ENCODE data around the gene UGT1A5.

Gene UGT1A5

DNA sequence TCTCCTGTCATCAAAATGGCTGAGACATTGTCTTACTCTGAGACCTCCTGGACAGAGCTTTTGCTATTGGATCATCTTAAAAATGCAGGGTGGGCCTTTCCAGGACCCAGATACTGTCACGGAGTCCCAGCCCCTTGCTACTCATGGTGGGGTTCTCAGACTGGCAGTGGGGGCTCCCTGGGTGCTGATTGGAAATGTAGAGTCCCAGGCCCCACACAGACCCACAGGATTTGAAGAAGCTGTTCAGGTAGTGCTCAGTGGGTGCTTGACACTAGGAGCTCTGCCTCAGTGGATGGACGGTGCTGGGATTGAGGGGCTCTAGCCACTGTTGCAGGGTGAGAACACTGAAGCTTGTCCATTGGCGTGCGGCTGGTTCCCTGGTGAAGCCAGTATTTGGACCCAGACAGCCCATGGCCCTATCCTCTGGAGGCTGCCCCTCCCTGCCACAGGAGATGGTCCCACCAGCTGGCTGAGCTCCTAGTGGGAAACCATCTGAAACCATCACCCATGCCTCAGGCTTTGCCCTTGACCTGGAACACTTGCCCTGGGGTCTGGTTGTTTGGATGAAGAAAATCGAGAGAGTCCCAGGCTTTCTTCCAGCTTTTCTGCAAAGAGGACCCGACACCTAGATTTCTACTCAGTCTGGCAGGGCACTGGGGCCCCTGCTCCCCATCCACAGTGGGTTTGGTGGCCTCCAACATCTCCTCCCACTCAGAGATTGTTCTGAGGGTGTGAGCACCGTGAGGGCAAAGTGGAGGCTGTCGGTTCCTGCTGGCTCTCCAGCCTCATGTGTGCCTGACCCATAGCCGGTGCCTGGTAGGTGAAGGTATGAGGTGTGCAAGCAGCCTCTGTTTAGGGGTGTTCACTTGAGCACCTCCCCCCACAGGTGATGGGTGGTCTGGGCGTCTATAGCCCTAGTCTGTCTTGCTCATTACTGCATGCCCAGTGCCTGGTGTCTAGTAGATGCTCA, 95.5 kb downstream of the UGT1A5 start:
- no peak for DNase-seq (ENCODE audit: low read depth)

- DNase-seq (ENCODE audit: low read depth), result no peak
Measured at GRCh38 chr2:233810385-233810784, 97.7 kb downstream of the UGT1A5 start.

DNA sequence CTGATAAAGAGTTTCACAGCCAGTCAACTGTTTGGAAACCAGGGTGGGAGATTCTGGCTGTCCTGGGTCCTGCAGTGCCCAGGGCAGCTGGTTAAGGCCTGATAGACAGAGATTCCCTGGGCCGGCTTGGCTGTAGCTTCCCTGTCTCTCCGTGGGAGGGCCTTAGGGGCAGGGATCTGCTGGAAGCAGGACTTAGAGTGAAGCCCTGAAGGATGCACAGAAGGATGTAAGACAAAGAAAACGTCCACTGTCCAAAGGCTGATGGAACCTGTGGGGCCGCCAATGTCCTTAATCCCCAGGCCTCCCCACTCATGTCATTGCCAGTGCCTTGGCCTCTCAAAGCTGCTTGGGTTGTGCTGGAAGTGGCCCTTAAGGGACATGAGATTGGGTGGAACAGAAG, 98.4 kb downstream of the UGT1A5 start:
- DNase-seq (ENCODE audit: low read depth), result no peak

DNA sequence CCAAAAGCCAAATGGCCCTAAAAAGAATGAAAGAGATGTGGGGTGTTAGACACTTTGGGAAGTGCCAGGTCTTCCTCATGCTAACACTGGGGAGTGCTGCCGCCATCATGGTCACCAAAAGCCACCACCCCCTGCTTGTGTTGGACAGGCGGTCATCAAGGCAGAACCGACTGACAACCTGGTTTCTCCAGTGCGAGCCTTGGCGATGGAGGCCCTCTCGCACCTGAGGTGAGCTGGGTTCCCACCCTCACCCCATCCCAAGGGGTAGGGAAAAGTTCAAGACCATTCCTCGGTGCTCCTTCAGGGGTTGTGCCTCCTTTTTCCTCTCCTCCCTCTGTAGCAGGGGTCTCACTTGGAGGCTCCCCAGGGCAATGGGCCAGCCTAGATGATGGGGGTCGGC, 99.0 kb downstream of the UGT1A5 start:
- DNase-seq (ENCODE audit: low read depth), result no peak

DNA sequence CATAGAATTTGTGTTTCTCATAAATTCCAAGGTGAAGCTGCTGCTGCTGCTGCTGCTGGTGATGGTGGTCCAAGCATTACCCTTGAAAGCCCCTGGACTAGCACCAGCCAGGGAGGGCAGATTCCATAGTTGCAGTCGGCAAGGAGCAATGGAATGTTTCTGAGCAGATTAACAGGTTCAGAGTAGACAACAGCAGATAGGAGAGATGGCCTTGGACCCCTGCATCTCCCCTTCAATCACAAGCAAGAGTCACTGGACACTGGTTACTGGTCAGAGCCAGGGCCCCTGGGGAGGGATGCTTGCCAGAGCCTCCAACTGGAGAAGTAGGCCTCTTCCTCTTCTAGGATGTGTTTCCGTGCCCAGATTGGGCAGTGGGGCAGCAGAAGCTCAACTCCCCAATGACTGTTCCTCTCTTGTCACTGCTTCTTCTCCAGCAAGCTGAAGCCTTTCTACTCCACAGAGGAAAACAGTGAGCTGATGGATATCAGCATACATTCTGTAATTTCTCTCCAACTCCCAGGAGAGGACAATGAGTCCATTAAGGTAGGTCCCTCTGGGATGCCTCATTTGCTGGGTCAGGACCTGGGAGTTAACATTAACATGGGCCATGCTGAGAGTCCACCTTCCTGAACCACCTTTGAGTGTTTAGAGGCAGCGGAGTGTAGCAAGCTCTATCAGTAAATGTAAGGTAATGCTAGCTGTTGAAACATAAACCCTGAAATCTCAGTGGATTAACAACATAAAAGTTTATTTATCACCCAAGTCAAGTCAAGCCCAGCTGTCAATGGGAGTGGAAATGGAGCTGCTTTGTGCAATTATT, 100.7 kb downstream of the UGT1A5 start:
- no peak for DNase-seq (ENCODE audit: low read depth)

- DNase-seq (ENCODE audit: low read depth), result no peak
Measured at GRCh38 chr2:233814056-233814835, 101.5 kb downstream of the UGT1A5 start.

DNA sequence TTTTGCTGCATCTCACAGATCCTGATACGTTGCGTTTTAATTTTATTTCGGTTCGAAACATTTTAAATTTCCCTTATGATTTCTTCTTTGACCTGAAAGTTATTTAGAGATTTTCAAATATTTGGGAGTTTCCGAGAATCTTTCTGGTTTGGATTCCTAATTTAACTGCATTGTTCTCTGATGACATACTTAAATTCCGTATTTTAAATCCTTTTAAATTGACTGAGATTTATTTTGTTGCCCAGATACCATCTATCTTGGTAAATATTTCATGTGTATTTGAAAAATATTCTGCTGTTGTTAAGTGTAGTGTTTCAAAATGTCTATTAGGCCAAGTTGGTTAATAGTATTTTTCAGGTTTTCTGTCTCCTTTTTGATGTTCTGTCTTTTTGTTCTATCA, 103.2 kb downstream of the UGT1A5 start:
- DNase-seq (ENCODE audit: low read depth), result no peak

GRCh38 chr2:233816334-233816733, 103.6 kb downstream of the UGT1A5 start:
- no peak for DNase-seq (ENCODE audit: low read depth)

GRCh38 chr2:233816771-233817170, 104.1 kb downstream of the UGT1A5 start:
- no peak for DNase-seq (ENCODE audit: low read depth)

DNA sequence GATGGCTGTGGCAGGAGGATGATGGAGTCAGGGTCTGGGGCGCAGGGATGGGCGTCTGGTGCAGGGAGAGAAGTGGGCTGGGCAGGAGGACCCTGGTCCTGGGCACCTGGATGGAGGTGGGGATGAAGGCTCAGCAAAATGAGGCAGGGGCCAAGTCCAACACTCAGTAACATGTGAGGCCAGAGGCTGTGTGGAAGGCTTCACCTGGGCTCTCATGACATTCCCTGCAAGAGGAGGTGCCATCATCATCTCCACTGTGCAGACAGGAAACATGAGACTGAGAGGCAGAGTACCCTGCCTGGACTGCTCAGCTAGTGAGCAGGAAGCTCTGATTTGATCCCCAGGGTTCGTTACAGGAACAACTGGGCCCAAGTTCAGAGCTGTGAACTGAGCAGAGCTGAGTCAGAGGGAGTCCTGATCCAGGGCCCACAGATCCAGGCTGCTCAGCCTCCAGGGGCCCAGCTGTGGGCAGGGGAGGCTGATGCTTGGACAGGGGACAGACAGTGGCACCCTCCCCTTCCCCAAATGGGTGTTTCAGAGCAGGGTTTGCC, 104.7 kb downstream of the UGT1A5 start:
- peak; percentile 29 for DNase-seq (ENCODE audit: low read depth)

GRCh38 chr2:233817995-233818638, 105.4 kb downstream of the UGT1A5 start:
- DNase-seq (ENCODE audit: low read depth), result no peak

GRCh38 chr2:233818639-233819621, 106.2 kb downstream of the UGT1A5 start:
- DNase-seq (ENCODE audit: low read depth), result no peak

DNA sequence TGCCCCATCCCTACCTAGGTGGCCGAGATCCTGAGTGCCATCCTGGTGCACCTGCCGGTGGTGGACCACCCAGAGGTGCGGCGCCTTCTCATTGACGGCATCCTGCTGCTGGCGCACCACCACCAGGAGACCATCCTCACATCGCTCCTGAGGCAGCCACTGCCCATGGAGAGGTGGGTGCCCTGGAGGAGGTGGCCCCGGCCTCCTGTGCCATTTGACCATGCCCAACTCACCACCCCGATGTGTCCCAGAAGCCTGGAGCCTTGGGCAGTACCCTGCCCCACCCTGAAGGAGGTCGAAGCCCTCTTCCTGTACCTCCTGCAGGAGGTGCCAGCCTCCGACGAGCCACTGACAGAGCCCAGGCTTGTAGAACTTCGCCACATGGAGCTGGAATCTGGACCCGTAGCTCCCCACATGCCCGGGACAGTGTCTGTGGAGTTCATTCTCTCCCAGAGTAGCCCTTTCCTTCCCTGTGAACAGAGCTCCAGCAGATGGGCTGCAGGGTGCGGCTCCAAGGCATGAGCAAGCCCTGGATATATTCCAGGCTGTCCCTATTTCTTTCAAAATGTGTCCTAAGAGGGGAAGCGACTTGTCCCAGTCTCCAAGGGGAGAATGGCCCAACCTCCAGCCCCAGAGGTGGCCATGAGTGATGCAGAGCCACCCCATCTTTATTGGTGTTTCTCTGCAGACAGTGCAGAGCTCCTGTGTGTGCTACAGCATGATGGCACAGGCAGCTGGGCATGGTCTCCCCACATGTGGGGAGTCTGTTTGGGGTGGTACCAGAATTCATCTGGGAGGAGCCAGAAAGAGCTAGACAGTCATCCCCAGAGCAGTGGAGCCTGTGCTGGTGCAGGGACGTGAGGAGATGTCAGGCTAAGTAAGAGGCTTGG, 107.4 kb downstream of the UGT1A5 start:
- no peak for DNase-seq (ENCODE audit: low read depth)

GRCh38 chr2:233820774-233821105, 108.0 kb downstream of the UGT1A5 start:
- DNase-seq (ENCODE audit: low read depth), result no peak

GRCh38 chr2:233821196-233821595, 108.5 kb downstream of the UGT1A5 start:
- DNase-seq (ENCODE audit: low read depth), result no peak

DNA sequence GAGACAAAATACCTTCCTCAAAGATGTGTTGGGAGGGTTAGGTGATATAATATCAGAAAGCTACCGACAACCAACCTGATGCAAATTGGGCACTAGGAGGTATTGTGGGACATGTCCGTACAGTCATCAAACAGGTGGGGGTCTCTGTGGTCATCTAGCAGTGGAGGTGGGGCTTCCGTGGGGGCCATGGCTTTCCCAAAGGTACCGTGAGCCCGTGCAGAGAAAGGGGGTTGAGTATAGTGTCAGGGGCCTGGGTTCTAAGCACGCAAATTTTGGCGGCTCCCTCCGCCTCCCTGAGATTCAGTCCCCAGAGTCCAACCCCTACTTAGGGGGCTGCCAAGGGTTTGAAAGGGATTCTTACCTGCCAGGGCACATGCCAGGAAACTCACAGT, 109.0 kb downstream of the UGT1A5 start:
- no peak for DNase-seq (ENCODE audit: low read depth)

DNA sequence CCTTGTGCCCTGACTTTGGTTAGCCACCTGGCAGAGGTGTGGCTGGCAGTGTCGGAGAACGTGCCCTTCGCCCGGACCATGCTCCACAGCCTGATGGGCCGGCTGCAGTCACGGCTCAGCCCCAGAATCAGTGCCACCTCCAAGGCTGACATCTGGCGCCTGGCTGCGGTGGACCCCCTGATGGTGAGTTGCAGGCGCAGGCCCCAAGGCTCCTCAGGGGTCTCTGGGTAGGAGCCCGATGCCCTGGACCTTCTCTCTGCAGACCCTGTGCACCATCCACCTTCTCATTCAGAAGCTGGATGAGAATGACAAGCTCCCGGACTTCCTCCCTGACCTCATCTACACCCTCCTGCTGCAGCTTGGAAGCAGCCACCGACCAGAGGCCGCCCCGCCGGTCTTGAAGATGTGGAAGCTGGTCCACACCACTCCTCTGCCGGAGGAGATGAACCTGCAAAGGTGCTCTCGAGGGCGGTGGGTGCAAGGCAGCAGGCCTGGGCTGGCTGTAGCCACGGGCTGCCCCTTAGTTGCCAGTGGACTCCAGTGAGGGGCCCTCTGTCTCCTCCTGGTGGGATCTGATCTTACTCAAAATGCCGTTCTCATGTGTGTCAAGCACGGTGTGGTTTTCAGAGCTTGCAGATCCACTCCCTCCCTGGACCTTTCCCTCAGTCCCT, 109.5 kb downstream of the UGT1A5 start:
- no peak for DNase-seq (ENCODE audit: low read depth)

Data from stromal cell of bone marrow (primary cell).